ENCODE measurements around the gene OTX2.
A peak's percentile ranks its signal among the peaks of the same experiment; 100 is the strongest.

Gene OTX2

GRCh38 chr14:56812364-56813141, 2.3 kb upstream of the OTX2 start:
- DNase-seq (ENCODE audit: low read depth, low spot score), result peak; percentile 47

GRCh38 chr14:56811593-56812363, 1.5 kb upstream of the OTX2 start:
- DNase-seq (ENCODE audit: low read depth, low spot score), result peak; percentile 52

GRCh38 chr14:56810836-56811592, 735 bp upstream of the OTX2 start:
- DNase-seq (ENCODE audit: low read depth, low spot score), result peak; percentile 49

GRCh38 chr14:56809270-56810146, 771 bp downstream of the OTX2 start:
- DNase-seq (ENCODE audit: low read depth, low spot score), result peak; percentile 43

- peak; percentile 71 for DNase-seq (ENCODE audit: low read depth, low spot score)
Observed at GRCh38 chr14:56808383-56809269, 1.7 kb downstream of the OTX2 start.

- DNase-seq (ENCODE audit: low read depth, low spot score), result no peak
Observed at GRCh38 chr14:56808110-56808382, 2.2 kb downstream of the OTX2 start.

- DNase-seq (ENCODE audit: low read depth, low spot score), result peak; percentile 37
Observed at GRCh38 chr14:56807386-56808109, 2.7 kb downstream of the OTX2 start.

- no peak for DNase-seq (ENCODE audit: low read depth, low spot score)
Observed at GRCh38 chr14:56806760-56807159, 3.5 kb downstream of the OTX2 start.

GRCh38 chr14:56805992-56806727, 4.1 kb downstream of the OTX2 start:
- DNase-seq (ENCODE audit: low read depth, low spot score), result peak; percentile 47

GRCh38 chr14:56805201-56805991, 4.9 kb downstream of the OTX2 start:
- DNase-seq (ENCODE audit: low read depth, low spot score), result peak; percentile 95

- no peak for DNase-seq (ENCODE audit: low read depth, low spot score)
Observed at GRCh38 chr14:56803816-56804535, 6.3 kb downstream of the OTX2 start.

- DNase-seq (ENCODE audit: low read depth, low spot score), result no peak
Observed at GRCh38 chr14:56801920-56802319, 8.4 kb downstream of the OTX2 start.

GRCh38 chr14:56799343-56799645, 11.0 kb downstream of the OTX2 start:
- DNase-seq (ENCODE audit: low read depth, low spot score), result no peak

GRCh38 chr14:56798447-56799342, 11.6 kb downstream of the OTX2 start:
- peak; percentile 74 for DNase-seq (ENCODE audit: low read depth, low spot score)

GRCh38 chr14:56797569-56798446, 12.5 kb downstream of the OTX2 start:
- peak; percentile 68 for DNase-seq (ENCODE audit: low read depth, low spot score)
